ENCODE results near the gene SPO11. TPM values are rescaled to one million over a fixed set of nuclear protein-coding genes. Genes with fewer than 3 reads are reported as not detected.

SPO11 gene, protein sequence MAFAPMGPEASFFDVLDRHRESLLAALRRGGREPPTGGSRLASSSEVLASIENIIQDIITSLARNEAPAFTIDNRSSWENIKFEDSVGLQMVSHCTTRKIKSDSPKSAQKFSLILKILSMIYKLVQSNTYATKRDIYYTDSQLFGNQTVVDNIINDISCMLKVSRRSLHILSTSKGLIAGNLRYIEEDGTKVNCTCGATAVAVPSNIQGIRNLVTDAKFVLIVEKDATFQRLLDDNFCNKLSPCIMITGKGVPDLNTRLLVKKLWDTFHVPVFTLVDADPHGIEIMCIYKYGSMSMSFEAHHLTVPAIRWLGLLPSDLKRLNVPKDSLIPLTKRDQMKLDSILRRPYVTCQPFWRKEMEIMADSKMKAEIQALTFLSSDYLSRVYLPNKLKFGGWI
- total RNA-seq = not detected

DNA sequence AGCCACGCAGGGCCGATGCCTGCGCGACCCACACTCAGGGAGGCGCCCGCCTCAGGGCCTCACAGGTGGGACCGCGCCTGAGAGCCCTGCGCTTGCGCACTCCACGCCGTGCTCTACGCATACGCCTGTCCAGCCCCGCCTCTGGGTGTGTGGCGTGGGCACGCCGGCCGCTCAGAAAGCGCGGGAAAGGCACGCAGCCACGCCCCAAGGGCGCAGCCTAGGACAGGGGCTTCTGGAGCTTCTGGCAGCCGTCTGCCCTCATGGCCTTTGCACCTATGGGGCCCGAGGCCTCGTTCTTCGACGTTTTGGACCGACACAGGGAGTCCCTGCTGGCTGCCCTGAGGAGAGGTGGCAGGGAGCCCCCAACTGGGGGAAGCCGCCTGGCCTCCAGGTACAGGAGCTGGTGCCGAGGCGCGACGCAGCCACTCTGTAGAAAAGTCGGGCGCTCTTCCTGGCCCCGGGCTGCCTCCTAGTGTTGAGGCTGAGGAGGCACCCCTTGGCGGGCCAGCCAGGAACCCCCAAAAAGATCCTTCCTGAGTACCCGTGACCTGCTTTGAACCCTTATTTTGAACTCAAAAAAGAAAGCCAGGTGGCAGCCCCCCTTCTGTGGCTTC lies at the start of gene SPO11:
TSS of gene SPO11 (plus strand) at position 196 of the 614 bp plus-strand sequence. CDS start at position 261, 65 bp downstream.
- no peak within 1 kb of the TSS for H3K27ac ChIP-seq
- H3K4me3 ChIP-seq = no peak within 1 kb of the TSS
- TF ChIP-seq POLR2A (IDR thresholded peaks at IDR 0.05) = no peak
- TF ChIP-seq, protein P1, sequence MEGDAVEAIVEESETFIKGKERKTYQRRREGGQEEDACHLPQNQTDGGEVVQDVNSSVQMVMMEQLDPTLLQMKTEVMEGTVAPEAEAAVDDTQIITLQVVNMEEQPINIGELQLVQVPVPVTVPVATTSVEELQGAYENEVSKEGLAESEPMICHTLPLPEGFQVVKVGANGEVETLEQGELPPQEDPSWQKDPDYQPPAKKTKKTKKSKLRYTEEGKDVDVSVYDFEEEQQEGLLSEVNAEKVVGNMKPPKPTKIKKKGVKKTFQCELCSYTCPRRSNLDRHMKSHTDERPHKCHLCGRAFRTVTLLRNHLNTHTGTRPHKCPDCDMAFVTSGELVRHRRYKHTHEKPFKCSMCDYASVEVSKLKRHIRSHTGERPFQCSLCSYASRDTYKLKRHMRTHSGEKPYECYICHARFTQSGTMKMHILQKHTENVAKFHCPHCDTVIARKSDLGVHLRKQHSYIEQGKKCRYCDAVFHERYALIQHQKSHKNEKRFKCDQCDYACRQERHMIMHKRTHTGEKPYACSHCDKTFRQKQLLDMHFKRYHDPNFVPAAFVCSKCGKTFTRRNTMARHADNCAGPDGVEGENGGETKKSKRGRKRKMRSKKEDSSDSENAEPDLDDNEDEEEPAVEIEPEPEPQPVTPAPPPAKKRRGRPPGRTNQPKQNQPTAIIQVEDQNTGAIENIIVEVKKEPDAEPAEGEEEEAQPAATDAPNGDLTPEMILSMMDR (IDR thresholded peaks at IDR 0.05) = no peak
- H3K4me1 ChIP-seq = no peaks in the 10 kb centered on the region
- H3K27me3 ChIP-seq = peaks cover 0 to 27% of the 10 kb centered on the region in 2 donors
- intact Hi-C loops (cut with DNase I; ENCODE audit: low total_unique reads) = no loop called here
- no peaks in the 10 kb centered on the region for H3K9me3 ChIP-seq
- H3K36me3 ChIP-seq = no peaks in the 10 kb centered on the region
- no peak for DNase-seq

DNA sequence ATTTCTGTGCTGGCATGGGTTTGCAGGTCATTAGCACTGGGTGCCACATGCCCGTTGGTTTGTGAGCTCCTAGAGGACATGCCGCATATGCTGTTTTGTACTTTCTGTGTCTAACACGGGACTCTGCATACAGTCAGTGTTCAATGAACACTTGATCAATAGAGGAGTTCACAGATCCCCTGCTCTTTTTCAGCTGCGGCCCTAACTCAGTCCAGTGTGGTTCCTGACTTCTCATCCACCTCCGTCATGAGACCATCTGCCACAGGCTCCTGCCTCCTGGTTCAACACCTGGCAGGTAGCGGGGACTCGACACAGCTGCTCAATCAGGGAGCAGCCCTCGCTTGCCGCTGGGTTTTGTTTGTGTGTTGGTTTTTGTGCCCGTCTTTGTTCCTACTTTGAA lies 49.4 kb upstream of the SPO11 start:
- Histone ChIP-seq H3K4me1 (no peaks in the 10 kb centered on the region), H3K27ac (no peak overlapping the region), H3K9me3 (no peaks in the 10 kb centered on the region), H3K36me3 (no peaks in the 10 kb centered on the region), H3K27me3 (no peaks in the 10 kb centered on the region), H3K4me3 (no peak overlapping the region)
- intact Hi-C loops (cut with DNase I; ENCODE audit: low total_unique reads) = no loop called here
- DNase-seq = no peak
- no peak for TF ChIP-seq POLR2A (IDR thresholded peaks at IDR 0.05)
- TF ChIP-seq, protein P1 (IDR thresholded peaks at IDR 0.05) = no peak

DNA sequence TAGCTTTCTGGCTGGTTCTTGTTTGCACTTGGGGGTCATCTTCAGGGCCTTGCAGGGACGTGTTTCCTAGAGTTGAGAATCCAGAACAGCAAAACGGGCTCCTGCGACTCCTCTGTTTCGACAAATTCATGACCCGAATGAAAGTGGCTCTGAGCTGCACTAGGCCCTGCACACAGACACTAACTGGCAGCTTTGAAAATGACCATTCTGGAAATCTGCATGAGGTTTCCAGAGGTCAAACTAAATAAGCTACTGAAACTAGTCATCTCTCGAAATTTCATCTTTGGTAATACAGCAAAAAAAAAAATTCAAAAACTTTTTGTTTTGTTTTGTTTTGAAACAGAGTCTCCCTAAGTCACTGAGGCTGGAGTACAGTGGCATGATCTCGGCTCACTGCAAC lies 47.7 kb upstream of the SPO11 start:
- intact Hi-C loops (cut with DNase I; ENCODE audit: low total_unique reads) = no loop called here
- H3K4me1 ChIP-seq = no peaks in the 10 kb centered on the region
- H3K9me3 ChIP-seq = no peaks in the 10 kb centered on the region
- no peak overlapping the region for H3K27ac ChIP-seq
- H3K4me3 ChIP-seq = no peak overlapping the region
- no peak for DNase-seq
- H3K36me3 ChIP-seq = no peaks in the 10 kb centered on the region
- no peak for TF ChIP-seq POLR2A (IDR thresholded peaks at IDR 0.05)
- TF ChIP-seq, protein P1 (IDR thresholded peaks at IDR 0.05) = no peak
- no peaks in the 10 kb centered on the region for H3K27me3 ChIP-seq

DNA sequence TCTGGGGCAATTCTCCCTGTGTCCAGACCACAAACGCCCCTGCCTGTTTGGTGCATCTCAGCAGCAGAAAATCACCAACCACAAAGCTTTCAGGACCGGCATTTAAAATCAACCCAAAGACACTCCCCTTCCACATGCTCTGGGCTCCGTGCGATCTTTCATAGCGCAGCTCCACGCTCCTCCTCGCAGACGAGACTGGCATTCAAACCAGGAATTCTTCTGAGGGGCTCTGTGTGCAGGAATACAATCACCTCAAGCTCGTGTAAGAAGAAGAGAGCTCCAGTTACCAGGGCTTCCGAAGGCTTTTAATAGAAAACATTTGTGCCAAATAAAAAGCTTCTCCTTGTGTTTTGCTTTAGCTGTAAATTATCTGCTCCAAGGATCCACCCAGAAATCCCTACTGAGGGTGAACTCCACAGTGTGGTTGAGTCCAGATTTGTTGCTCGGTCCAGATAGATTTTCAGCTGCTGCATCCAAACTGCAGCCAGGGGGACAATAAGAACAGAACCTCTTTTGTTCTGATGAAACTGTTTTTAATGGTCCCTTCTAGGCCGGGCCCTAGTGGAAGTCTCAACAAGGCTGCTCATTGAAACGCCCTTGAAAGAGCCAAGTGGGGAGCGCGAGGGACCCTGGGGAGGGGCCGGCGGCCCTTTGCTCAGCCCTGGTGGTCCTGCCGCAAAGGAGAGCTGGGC lies 46.8 kb upstream of the SPO11 start:
- TF ChIP-seq, protein P1 (IDR thresholded peaks at IDR 0.05) = no peak
- TF ChIP-seq POLR2A (IDR thresholded peaks at IDR 0.05) = no peak
- H3K4me1 ChIP-seq = no peaks in the 10 kb centered on the region
- H3K27ac ChIP-seq = no peak overlapping the region
- intact Hi-C loops (cut with DNase I; ENCODE audit: low total_unique reads) = no loop called here
- H3K9me3 ChIP-seq = no peaks in the 10 kb centered on the region
- DNase-seq = no peak
- no peaks in the 10 kb centered on the region for H3K27me3 ChIP-seq
- H3K36me3 ChIP-seq = no peaks in the 10 kb centered on the region
- no peak overlapping the region for H3K4me3 ChIP-seq

DNA sequence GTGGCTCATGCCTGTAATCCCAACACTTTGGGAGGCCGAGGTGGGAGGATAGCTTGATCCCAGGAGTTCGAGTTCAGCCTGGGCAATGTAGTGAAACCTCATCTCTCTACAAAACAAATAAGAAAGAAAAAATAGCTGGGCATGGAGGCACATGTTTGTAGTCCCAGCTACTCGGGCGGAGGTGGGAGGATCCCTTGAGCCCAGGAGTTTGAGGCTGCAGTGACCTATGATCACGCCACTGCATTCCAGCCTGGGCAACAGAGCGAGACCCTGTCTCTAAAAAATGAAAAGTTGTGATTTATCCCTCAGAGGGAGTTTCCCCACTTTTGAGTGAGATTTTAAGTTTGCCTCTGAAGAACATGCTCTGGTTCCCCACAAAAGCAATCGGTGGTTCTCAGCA lies 45.7 kb upstream of the SPO11 start:
- H3K36me3 ChIP-seq = no peaks in the 10 kb centered on the region
- intact Hi-C loops (cut with DNase I; ENCODE audit: low total_unique reads) = no loop called here
- no peak overlapping the region for H3K27ac ChIP-seq
- no peaks in the 10 kb centered on the region for H3K27me3 ChIP-seq
- H3K4me1 ChIP-seq = peaks cover 0 to 5% of the 10 kb centered on the region in 2 donors
- no peaks in the 10 kb centered on the region for H3K9me3 ChIP-seq
- no peak for DNase-seq
- H3K4me3 ChIP-seq = no peak overlapping the region
- TF ChIP-seq, protein P1 (IDR thresholded peaks at IDR 0.05) = no peak
- no peak for TF ChIP-seq POLR2A (IDR thresholded peaks at IDR 0.05)
